WTC11 (cell line): ENCODE measurements around the gene ST6GALNAC3. TPM values are rescaled to one million over a fixed set of nuclear protein-coding genes. Genes with fewer than 3 reads are reported as not detected.

ENCODE experiments used
- ELF4 ChIP-seq: sonication (generic); formaldehyde crosslinking; IDR thresholded peaks from 2 replicates; pipeline ENCODE4 v1.8.1; 2022; ENCODE audit warnings: low read depth, mild to moderate bottlenecking, moderate library complexity, missing genetic modification reagents
- FOXJ3 ChIP-seq: sonication (generic); formaldehyde crosslinking; IDR thresholded peaks from 2 replicates; pipeline ENCODE4 v1.9.0; 2021; ENCODE audit warnings: missing genetic modification reagents, mild to moderate bottlenecking, borderline replicate concordance
- FOXK1 ChIP-seq: sonication (generic); formaldehyde crosslinking; IDR thresholded peaks from 2 replicates; pipeline ENCODE4 v1.8.0; 2022; ENCODE audit warnings: mild to moderate bottlenecking, moderate library complexity, missing genetic modification reagents
- NR2C2 ChIP-seq: sonication (generic); formaldehyde crosslinking; IDR thresholded peaks from 2 replicates; pipeline ENCODE4 v1.8.0; 2022; ENCODE audit warnings: mild to moderate bottlenecking, missing genetic modification reagents
- TCF7 ChIP-seq: sonication (generic); formaldehyde crosslinking; IDR thresholded peaks from 2 replicates; pipeline ENCODE4 v1.8.0; 2022; ENCODE audit warnings: mild to moderate bottlenecking, low read depth, missing genetic modification reagents, moderate library complexity
- ZNF671 ChIP-seq: fragments of 250-450 bp; sonication (Bioruptor Pico); IDR thresholded peaks from 2 replicates; pipeline ENCODE4 v1.8.0; 2021; ENCODE audit warnings: mild to moderate bottlenecking
- total RNA-seq: library from RNA; stranded (reverse); gene quantifications from 3 replicates; pipeline ENCODE4 v1.2.3, GENCODE V29; 2021
- TF ChIP-seq, protein P1 (sequence below): sonication (generic); formaldehyde crosslinking; IDR thresholded peaks from 2 replicates; pipeline ENCODE4 v1.8.0; 2022; ENCODE audit warnings: missing genetic modification reagents
- TF ChIP-seq, protein P2 (sequence below): sonication (generic); formaldehyde crosslinking; IDR thresholded peaks from 2 replicates; pipeline ENCODE4 v1.8.0; 2022; ENCODE audit warnings: mild to moderate bottlenecking, missing genetic modification reagents
- TF ChIP-seq, protein P3 (sequence below): fragments of 200-600 bp; IDR thresholded peaks from 2 replicates; pipeline ENCODE4 v1.8.0; 2022; ENCODE audit warnings: antibody characterized with exemption
- TF ChIP-seq, protein P4 (sequence below): fragments of 250-450 bp; sonication (Bioruptor Pico); IDR thresholded peaks from 2 replicates; pipeline ENCODE4 v1.9.0; 2021; ENCODE audit warnings: moderate library complexity, mild to moderate bottlenecking, inconsistent platforms, borderline replicate concordance
- TF ChIP-seq, protein P5 (sequence below): fragments of 250-450 bp; sonication (Bioruptor Pico); conservative IDR thresholded peaks from 2 replicates; pipeline ENCODE4 v1.9.0; 2021; ENCODE audit warnings: mild to moderate bottlenecking
- TF ChIP-seq, protein P6 (sequence below): sonication (generic); formaldehyde crosslinking; IDR thresholded peaks from 2 replicates; pipeline ENCODE4 v1.8.1; 2023; ENCODE audit warnings: mild to moderate bottlenecking, missing genetic modification reagents, moderate library complexity
- TF ChIP-seq, protein P7 (sequence below): fragments of 250-450 bp; sonication (Bioruptor Pico); IDR thresholded peaks from 2 replicates; pipeline ENCODE4 v2.1.2; 2022; ENCODE audit warnings: mild to moderate bottlenecking, moderate library complexity
- TF ChIP-seq, protein P8 (sequence below): sonication (generic); formaldehyde crosslinking; IDR thresholded peaks from 2 replicates; pipeline ENCODE4 v1.8.1; 2022; ENCODE audit warnings: mild to moderate bottlenecking, missing genetic modification reagents, moderate library complexity, borderline replicate concordance
- TF ChIP-seq, protein P9 (sequence below): sonication (generic); formaldehyde crosslinking; IDR thresholded peaks from 2 replicates; pipeline ENCODE4 v1.8.1; 2022; ENCODE audit warnings: mild to moderate bottlenecking, moderate library complexity, missing genetic modification reagents

ST6GALNAC3 gene
- total RNA-seq, 1 experiment from 2014 or later: 11.9 TPM

DNA sequence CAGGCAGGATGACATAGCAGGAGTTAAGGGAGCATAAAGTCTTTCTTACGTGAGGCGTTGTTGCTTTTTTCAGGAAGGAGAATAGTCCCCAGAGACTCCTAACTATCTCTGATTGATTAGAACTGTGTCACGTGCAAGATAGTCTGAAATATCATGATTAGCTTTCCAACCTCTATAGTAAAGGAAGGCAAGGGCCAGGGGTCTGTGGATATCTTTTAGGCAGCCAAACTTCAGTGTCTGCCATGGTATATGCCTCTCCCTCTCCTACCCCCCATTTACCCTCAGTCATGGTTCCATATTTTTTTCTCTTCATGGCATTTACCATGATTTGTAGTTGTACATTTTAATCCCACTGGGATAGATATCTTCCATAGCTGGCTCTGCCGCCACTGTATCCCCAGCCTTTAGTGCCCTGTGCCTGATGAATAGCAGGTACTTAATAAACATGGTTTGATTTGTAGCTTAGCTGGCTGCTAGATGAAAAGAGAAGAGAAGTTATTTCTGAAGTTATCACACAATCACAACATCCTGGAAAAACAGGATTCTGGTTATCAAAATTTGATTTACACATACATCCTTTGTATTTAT is 474.1 kb downstream of the ST6GALNAC3 start (continued):
- TF ChIP-seq, protein P1, sequence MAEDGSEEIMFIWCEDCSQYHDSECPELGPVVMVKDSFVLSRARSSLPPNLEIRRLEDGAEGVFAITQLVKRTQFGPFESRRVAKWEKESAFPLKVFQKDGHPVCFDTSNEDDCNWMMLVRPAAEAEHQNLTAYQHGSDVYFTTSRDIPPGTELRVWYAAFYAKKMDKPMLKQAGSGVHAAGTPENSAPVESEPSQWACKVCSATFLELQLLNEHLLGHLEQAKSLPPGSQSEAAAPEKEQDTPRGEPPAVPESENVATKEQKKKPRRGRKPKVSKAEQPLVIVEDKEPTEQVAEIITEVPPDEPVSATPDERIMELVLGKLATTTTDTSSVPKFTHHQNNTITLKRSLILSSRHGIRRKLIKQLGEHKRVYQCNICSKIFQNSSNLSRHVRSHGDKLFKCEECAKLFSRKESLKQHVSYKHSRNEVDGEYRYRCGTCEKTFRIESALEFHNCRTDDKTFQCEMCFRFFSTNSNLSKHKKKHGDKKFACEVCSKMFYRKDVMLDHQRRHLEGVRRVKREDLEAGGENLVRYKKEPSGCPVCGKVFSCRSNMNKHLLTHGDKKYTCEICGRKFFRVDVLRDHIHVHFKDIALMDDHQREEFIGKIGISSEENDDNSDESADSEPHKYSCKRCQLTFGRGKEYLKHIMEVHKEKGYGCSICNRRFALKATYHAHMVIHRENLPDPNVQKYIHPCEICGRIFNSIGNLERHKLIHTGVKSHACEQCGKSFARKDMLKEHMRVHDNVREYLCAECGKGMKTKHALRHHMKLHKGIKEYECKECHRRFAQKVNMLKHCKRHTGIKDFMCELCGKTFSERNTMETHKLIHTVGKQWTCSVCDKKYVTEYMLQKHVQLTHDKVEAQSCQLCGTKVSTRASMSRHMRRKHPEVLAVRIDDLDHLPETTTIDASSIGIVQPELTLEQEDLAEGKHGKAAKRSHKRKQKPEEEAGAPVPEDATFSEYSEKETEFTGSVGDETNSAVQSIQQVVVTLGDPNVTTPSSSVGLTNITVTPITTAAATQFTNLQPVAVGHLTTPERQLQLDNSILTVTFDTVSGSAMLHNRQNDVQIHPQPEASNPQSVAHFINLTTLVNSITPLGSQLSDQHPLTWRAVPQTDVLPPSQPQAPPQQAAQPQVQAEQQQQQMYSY (CRISPR knock-in tag): no peak
- TF ChIP-seq, protein P2, sequence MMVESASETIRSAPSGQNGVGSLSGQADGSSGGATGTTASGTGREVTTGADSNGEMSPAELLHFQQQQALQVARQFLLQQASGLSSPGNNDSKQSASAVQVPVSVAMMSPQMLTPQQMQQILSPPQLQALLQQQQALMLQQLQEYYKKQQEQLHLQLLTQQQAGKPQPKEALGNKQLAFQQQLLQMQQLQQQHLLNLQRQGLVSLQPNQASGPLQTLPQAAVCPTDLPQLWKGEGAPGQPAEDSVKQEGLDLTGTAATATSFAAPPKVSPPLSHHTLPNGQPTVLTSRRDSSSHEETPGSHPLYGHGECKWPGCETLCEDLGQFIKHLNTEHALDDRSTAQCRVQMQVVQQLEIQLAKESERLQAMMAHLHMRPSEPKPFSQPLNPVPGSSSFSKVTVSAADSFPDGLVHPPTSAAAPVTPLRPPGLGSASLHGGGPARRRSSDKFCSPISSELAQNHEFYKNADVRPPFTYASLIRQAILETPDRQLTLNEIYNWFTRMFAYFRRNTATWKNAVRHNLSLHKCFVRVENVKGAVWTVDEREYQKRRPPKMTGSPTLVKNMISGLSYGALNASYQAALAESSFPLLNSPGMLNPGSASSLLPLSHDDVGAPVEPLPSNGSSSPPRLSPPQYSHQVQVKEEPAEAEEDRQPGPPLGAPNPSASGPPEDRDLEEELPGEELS: no peak
- TF ChIP-seq ZNF671 (CRISPR knock-in tag) (no peak), NR2C2 (CRISPR knock-in tag) (no peak), ELF4 (CRISPR knock-in tag) (no peak), FOXK1 (CRISPR knock-in tag) (no peak), TCF7 (CRISPR knock-in tag) (no peak), FOXJ3 (CRISPR knock-in tag) (no peak)
- TF ChIP-seq, protein P3, sequence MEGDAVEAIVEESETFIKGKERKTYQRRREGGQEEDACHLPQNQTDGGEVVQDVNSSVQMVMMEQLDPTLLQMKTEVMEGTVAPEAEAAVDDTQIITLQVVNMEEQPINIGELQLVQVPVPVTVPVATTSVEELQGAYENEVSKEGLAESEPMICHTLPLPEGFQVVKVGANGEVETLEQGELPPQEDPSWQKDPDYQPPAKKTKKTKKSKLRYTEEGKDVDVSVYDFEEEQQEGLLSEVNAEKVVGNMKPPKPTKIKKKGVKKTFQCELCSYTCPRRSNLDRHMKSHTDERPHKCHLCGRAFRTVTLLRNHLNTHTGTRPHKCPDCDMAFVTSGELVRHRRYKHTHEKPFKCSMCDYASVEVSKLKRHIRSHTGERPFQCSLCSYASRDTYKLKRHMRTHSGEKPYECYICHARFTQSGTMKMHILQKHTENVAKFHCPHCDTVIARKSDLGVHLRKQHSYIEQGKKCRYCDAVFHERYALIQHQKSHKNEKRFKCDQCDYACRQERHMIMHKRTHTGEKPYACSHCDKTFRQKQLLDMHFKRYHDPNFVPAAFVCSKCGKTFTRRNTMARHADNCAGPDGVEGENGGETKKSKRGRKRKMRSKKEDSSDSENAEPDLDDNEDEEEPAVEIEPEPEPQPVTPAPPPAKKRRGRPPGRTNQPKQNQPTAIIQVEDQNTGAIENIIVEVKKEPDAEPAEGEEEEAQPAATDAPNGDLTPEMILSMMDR: no peak
- TF ChIP-seq, protein P4, sequence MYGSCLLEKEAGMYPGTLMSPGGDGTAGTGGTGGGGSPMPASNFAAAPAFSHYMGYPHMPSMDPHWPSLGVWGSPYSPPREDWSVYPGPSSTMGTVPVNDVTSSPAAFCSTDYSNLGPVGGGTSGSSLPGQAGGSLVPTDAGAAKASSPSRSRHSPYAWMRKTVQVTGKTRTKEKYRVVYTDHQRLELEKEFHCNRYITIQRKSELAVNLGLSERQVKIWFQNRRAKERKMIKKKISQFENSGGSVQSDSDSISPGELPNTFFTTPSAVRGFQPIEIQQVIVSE (CRISPR knock-in tag): no peak
- TF ChIP-seq, protein P5, sequence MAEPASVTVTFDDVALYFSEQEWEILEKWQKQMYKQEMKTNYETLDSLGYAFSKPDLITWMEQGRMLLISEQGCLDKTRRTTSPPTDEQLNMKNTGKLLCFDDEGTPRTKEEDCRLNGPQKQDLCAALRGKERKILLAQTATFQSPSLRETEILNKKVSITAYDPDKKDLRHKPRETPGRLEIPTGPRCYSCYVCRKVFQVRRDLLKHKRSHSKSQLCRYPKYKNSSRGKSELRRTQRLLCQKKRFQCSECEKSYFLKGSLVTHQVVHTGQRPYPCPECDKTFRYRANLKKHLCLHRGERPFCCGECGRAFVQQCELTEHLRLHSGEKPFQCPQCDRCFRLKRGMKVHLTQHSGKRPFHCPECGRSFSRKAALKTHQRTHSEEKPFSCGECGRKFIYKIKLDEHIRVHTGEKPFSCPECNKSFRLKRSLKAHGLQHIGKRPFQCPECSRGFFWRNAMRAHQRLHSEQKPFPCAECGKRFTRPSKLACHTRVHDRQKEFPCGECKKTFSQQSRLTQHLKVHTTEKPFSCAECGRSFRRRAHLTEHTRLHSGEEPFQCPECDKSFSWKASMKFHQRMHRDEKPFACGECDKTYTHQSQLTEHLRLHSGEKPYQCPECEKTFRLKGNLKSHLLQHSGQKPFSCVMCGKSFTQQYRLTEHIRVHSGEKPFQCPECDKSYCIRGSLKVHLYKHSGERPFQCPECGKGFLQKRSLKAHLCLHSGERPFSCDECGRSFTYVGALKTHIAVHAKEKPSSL (CRISPR knock-in tag): no peak
- TF ChIP-seq, protein P6, sequence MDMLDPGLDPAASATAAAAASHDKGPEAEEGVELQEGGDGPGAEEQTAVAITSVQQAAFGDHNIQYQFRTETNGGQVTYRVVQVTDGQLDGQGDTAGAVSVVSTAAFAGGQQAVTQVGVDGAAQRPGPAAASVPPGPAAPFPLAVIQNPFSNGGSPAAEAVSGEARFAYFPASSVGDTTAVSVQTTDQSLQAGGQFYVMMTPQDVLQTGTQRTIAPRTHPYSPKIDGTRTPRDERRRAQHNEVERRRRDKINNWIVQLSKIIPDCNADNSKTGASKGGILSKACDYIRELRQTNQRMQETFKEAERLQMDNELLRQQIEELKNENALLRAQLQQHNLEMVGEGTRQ (CRISPR knock-in tag): no peak
- TF ChIP-seq, protein P7, sequence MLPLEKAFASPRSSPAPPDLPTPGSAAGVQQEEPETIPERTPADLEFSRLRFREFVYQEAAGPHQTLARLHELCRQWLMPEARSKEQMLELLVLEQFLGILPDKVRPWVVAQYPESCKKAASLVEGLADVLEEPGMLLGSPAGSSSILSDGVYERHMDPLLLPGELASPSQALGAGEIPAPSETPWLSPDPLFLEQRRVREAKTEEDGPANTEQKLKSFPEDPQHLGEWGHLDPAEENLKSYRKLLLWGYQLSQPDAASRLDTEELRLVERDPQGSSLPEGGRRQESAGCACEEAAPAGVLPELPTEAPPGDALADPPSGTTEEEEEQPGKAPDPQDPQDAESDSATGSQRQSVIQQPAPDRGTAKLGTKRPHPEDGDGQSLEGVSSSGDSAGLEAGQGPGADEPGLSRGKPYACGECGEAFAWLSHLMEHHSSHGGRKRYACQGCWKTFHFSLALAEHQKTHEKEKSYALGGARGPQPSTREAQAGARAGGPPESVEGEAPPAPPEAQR (CRISPR knock-in tag): no peak
- TF ChIP-seq, protein P8, sequence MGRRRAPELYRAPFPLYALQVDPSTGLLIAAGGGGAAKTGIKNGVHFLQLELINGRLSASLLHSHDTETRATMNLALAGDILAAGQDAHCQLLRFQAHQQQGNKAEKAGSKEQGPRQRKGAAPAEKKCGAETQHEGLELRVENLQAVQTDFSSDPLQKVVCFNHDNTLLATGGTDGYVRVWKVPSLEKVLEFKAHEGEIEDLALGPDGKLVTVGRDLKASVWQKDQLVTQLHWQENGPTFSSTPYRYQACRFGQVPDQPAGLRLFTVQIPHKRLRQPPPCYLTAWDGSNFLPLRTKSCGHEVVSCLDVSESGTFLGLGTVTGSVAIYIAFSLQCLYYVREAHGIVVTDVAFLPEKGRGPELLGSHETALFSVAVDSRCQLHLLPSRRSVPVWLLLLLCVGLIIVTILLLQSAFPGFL: no peak
- TF ChIP-seq, protein P9, sequence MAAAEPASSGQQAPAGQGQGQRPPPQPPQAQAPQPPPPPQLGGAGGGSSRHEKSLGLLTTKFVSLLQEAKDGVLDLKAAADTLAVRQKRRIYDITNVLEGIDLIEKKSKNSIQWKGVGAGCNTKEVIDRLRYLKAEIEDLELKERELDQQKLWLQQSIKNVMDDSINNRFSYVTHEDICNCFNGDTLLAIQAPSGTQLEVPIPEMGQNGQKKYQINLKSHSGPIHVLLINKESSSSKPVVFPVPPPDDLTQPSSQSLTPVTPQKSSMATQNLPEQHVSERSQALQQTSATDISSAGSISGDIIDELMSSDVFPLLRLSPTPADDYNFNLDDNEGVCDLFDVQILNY (CRISPR knock-in tag): no peak
- TF ChIP-seq, all 79 proteins: peak for 0
